GM19438 (cell line): ENCODE results near the gene UCP2.
"Not testable (repeated sequence)": the region's sequence is repeated elsewhere in the genome, so short reads cannot be mapped to it uniquely, and the experiment has no call there.

ENCODE experiments used
- ATAC-seq: cut with Tn5 transposase; IDR thresholded peaks from one replicate; pipeline ENCODE4 v1.9.1; 2021; ENCODE audit warnings: low read depth; ENCODE audit not compliant: unreplicated experiment

The UCP2 gene

GRCh38 chr11:73996161-73996747 is 13.6 kb upstream of the UCP2 start:
- ATAC-seq = no peak

GRCh38 chr11:73995731-73996130 is 13.1 kb upstream of the UCP2 start:
- peak; percentile 40 for ATAC-seq

GRCh38 chr11:73995247-73995646 is 12.6 kb upstream of the UCP2 start:
- no peak for ATAC-seq

GRCh38 chr11:73991471-73992006 is 8.9 kb upstream of the UCP2 start:
- ATAC-seq = no peak

- no peak for ATAC-seq
Observed at GRCh38 chr11:73990730-73991129, 8.1 kb upstream of the UCP2 start.

- no peak for ATAC-seq
Observed at GRCh38 chr11:73989156-73989555, 6.5 kb upstream of the UCP2 start.

GRCh38 chr11:73988227-73988626 is 5.6 kb upstream of the UCP2 start:
- ATAC-seq = no peak

- not testable (repeated sequence) for ATAC-seq
Observed at GRCh38 chr11:73985661-73986060, 3.0 kb upstream of the UCP2 start.

- no peak for ATAC-seq
Observed at GRCh38 chr11:73983741-73984538, 1.3 kb upstream of the UCP2 start.

GRCh38 chr11:73982990-73983740 is 522 bp upstream of the UCP2 start:
- peak; percentile 65 for ATAC-seq

GRCh38 chr11:73981051-73981805 is 1.4 kb downstream of the UCP2 start:
- ATAC-seq = no peak

- ATAC-seq = peak; percentile 44
Observed at GRCh38 chr11:73980001-73980961, 2.4 kb downstream of the UCP2 start.

GRCh38 chr11:73978576-73979086 is 4.0 kb downstream of the UCP2 start:
- no peak for ATAC-seq

- no peak for ATAC-seq
Observed at GRCh38 chr11:73977856-73978519, 4.7 kb downstream of the UCP2 start.

GRCh38 chr11:73976451-73977151 is 6.0 kb downstream of the UCP2 start:
- ATAC-seq = no peak

- no peak for ATAC-seq
Observed at GRCh38 chr11:73975479-73975757, 7.2 kb downstream of the UCP2 start.

- ATAC-seq = no peak
Observed at GRCh38 chr11:73974604-73975478, 7.8 kb downstream of the UCP2 start.
